Parathyroid adenoma (tissue), 2 donors: ENCODE measurements around the gene ACVRL1.

Experiments used
- H2AFZ ChIP-seq: fragments of 300-600 bp; sonication (generic); one replicate; pipeline ENCODE4 v1.7.0; 2017; ENCODE audit warnings: antibody characterized with exemption, mild to moderate bottlenecking
- H3K27ac ChIP-seq: fragments of 300-600 bp; sonication (generic); one replicate; pipeline ENCODE4 v1.7.0; 2017
- H3K27me3 ChIP-seq: fragments of 300-600 bp; sonication (generic); one replicate; pipeline ENCODE4 v1.7.0; 2017; ENCODE audit warnings: low read length; ENCODE audit not compliant: control insufficient read depth, insufficient read depth
- H3K36me3 ChIP-seq: fragments of 300-600 bp; sonication (generic); one replicate; pipeline ENCODE4 v1.7.0; 2017; ENCODE audit warnings: low read length; ENCODE audit not compliant: control insufficient read depth, insufficient read depth
- H3K4me1 ChIP-seq: fragments of 300-600 bp; sonication (generic); one replicate; pipeline ENCODE4 v1.7.0; 2017; ENCODE audit warnings: control low read depth
- H3K4me2 ChIP-seq: fragments of 300-600 bp; sonication (generic); one replicate; pipeline ENCODE4 v1.7.0; 2017; ENCODE audit warnings: low read length
- H3K4me3 ChIP-seq: fragments of 300-600 bp; sonication (generic); one replicate; pipeline ENCODE4 v1.7.0; 2017; ENCODE audit warnings: low read depth, low read length
- H3K79me2 ChIP-seq: fragments of 300-600 bp; sonication (generic); one replicate; pipeline ENCODE4 v1.7.0; 2017; ENCODE audit warnings: control low read depth
- H3K9ac ChIP-seq: fragments of 300-600 bp; sonication (generic); one replicate; pipeline ENCODE4 v1.7.0; 2017; ENCODE audit warnings: mild to moderate bottlenecking
- H3K9me3 ChIP-seq: fragments of 300-600 bp; sonication (generic); one replicate; pipeline ENCODE4 v1.7.0; 2017; ENCODE audit warnings: low read length; ENCODE audit not compliant: control insufficient read depth
- CTCF ChIP-seq: fragments of 300-600 bp; sonication (generic); IDR thresholded peaks from one replicate; pipeline ENCODE4 v1.7.0; 2017; ENCODE audit warnings: antibody characterized with exemption, mild to moderate bottlenecking
- donor health status: primary hyperparathyroidism.

ACVRL1 gene

GRCh38 chr12:51963477-51963876 is 56.2 kb downstream of the ACVRL1 start:
- Histone ChIP-seq H3K9me3 (no peaks in the 10 kb centered on the region), H3K36me3 (no peaks in the 10 kb centered on the region), H3K79me2 (peaks cover 69% of the 10 kb centered on the region), H3K4me3 (no peak overlapping the region), H3K27me3 (no peaks in the 10 kb centered on the region), H3K4me2 (no peak overlapping the region), H3K27ac (no peak overlapping the region), H3K9ac (no peak overlapping the region), H3K4me1 (peaks cover 22% of the 10 kb centered on the region), H2AFZ (no peak overlapping the region)
- no peak for TF ChIP-seq CTCF

GRCh38 chr12:51969643-51970042 is 62.3 kb downstream of the ACVRL1 start:
- Histone ChIP-seq H3K36me3 (no peaks in the 10 kb centered on the region), H2AFZ (no peak overlapping the region), H3K9me3 (no peaks in the 10 kb centered on the region), H3K4me3 (no peak overlapping the region), H3K4me2 (no peak overlapping the region), H3K27me3 (no peaks in the 10 kb centered on the region), H3K9ac (no peak overlapping the region), H3K4me1 (peaks cover 39% of the 10 kb centered on the region), H3K27ac (no peak overlapping the region), H3K79me2 (peaks cover 61% of the 10 kb centered on the region)
- no peak for TF ChIP-seq CTCF

- peak; percentile 57 for TF ChIP-seq CTCF
- Histone ChIP-seq H3K4me3 (no peak overlapping the region), H3K4me2 (peak overlapping the region; percentile 18), H3K79me2 (peaks cover 57% of the 10 kb centered on the region), H2AFZ (no peak overlapping the region), H3K9me3 (no peaks in the 10 kb centered on the region), H3K9ac (no peak overlapping the region), H3K36me3 (no peaks in the 10 kb centered on the region), H3K4me1 (peaks cover 48% of the 10 kb centered on the region), H3K27ac (peak overlapping the region; percentile 68), H3K27me3 (no peaks in the 10 kb centered on the region)
These were observed 63.8 kb downstream of the ACVRL1 start for GRCh38 chr12:51970904-51971646.

GRCh38 chr12:51971679-51972421 is 64.5 kb downstream of the ACVRL1 start:
- peaks cover 52% of the 10 kb centered on the region for H3K79me2 ChIP-seq
- no peak for TF ChIP-seq CTCF
- peak overlapping the region; percentile 46 for H3K4me2 ChIP-seq
- H3K27ac ChIP-seq, result peak overlapping the region; percentile 68
- H3K36me3 ChIP-seq, result no peaks in the 10 kb centered on the region
- no peak overlapping the region for H3K4me3 ChIP-seq
- no peak overlapping the region for H3K9ac ChIP-seq
- no peaks in the 10 kb centered on the region for H3K27me3 ChIP-seq
- H3K9me3 ChIP-seq, result no peaks in the 10 kb centered on the region
- H3K4me1 ChIP-seq, result peaks cover 56% of the 10 kb centered on the region
- no peak overlapping the region for H2AFZ ChIP-seq
